ENCODE data around the gene TEP1.

The TEP1 gene

DNA sequence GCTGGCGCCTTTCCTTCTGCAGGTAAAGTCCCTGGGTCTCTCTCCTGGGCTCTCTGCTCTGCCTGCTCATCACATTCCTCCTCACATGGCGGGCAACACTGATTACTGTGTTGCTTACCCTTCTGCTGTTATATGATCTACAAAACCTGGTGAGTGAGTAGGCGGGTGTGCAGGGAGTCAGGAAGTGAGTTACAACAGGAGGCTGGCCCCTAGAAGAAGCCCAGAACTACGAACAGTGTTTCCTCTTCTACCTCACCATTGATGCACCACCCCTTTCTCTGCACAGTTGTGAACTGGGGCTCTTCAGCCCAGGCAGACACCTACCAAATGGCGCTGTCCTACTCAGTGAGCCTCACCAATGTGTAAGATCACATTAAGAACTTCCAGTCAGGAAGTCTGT, 27.6 kb upstream of the TEP1 start:
- Histone ChIP-seq H3K27me3 (replicated peaks; ENCODE audit: control insufficient read depth, insufficient read depth, low read length) (no peaks in the 10 kb centered on the region), H3K4me3 (replicated peaks; ENCODE audit: low read depth, low read length) (no peak overlapping the region), H3K36me3 (ENCODE audit: control insufficient read depth, insufficient read depth, low read length) (no peaks in the 10 kb centered on the region; the same call in 1 of the 2 replicates)
- TF ChIP-seq, protein P1, sequence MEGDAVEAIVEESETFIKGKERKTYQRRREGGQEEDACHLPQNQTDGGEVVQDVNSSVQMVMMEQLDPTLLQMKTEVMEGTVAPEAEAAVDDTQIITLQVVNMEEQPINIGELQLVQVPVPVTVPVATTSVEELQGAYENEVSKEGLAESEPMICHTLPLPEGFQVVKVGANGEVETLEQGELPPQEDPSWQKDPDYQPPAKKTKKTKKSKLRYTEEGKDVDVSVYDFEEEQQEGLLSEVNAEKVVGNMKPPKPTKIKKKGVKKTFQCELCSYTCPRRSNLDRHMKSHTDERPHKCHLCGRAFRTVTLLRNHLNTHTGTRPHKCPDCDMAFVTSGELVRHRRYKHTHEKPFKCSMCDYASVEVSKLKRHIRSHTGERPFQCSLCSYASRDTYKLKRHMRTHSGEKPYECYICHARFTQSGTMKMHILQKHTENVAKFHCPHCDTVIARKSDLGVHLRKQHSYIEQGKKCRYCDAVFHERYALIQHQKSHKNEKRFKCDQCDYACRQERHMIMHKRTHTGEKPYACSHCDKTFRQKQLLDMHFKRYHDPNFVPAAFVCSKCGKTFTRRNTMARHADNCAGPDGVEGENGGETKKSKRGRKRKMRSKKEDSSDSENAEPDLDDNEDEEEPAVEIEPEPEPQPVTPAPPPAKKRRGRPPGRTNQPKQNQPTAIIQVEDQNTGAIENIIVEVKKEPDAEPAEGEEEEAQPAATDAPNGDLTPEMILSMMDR (IDR thresholded peaks at IDR 0.05; ENCODE audit: insufficient read depth, low read length, poor library complexity, severe bottlenecking) = no peak
- no peak for DNase-seq (ENCODE audit: extremely low read depth, insufficient read length)

DNA sequence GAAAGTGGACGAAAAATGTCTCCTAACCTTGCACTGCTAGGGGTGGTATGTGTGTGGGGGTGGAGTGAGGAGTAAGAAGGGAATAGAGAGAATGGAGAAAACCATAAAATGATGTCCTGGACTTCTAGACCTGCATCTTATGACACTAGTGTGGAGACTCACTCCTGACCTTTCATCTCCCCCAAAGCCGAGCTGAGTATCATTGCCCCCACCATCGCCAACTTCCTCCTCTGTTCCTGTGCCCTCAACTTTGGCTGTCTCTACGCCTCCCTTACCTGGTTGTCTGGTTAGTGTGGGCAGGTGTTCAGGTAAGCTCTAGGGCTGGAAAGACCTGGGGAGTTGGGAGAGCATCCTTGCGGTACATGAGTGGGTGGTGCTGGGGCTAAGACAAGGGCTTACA, 27.2 kb upstream of the TEP1 start:
- Histone ChIP-seq H3K36me3 (ENCODE audit: control insufficient read depth, insufficient read depth, low read length) (no peaks in the 10 kb centered on the region), H3K27me3 (replicated peaks; ENCODE audit: control insufficient read depth, insufficient read depth, low read length) (no peaks in the 10 kb centered on the region), H3K4me3 (replicated peaks; ENCODE audit: low read depth, low read length) (no peak overlapping the region)
- DNase-seq (ENCODE audit: extremely low read depth, insufficient read length) = no peak
- TF ChIP-seq, protein P1 (IDR thresholded peaks at IDR 0.05; ENCODE audit: insufficient read depth, low read length, poor library complexity, severe bottlenecking) = no peak

- H3K27me3 ChIP-seq (replicated peaks; ENCODE audit: control insufficient read depth, insufficient read depth, low read length) = no peaks in the 10 kb centered on the region
- TF ChIP-seq, protein P1 (IDR thresholded peaks at IDR 0.05; ENCODE audit: insufficient read depth, low read length, poor library complexity, severe bottlenecking) = no peak
- no peak overlapping the region for H3K4me3 ChIP-seq (replicated peaks; ENCODE audit: low read depth, low read length)
- H3K36me3 ChIP-seq (ENCODE audit: control insufficient read depth, insufficient read depth, low read length) = no peaks in the 10 kb centered on the region
- no peak for DNase-seq (ENCODE audit: extremely low read depth, insufficient read length)
Observed at GRCh38 chr14:20438664-20439063, 25.4 kb upstream of the TEP1 start.

DNA sequence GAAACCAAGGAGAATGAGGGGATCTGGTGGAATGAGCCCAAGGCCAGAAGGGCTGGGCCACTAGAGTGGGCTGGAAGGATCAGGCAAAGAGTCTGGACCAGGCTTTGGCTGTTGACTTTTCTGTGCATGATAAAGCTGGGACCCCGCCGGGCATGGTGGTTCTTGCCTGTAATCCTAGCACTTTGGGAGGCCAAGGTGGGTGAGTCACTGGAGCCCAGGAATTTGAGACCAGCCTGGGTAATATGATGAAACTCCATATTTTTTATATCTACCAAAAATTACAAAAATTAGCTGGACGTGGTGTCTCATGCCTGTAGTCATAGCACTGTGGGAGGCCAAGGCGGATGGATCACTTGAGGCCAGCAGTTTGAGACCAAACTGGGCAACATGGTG, 23.1 kb upstream of the TEP1 start:
- DNase-seq (ENCODE audit: extremely low read depth, insufficient read length) = no peak
- TF ChIP-seq, protein P1 (IDR thresholded peaks at IDR 0.05; ENCODE audit: insufficient read depth, low read length, poor library complexity, severe bottlenecking) = no peak
- Histone ChIP-seq H3K36me3 (ENCODE audit: control insufficient read depth, insufficient read depth, low read length) (no peaks in the 10 kb centered on the region), H3K27me3 (replicated peaks; ENCODE audit: control insufficient read depth, insufficient read depth, low read length) (no peaks in the 10 kb centered on the region), H3K4me3 (replicated peaks; ENCODE audit: low read depth, low read length) (no peak overlapping the region)

DNA sequence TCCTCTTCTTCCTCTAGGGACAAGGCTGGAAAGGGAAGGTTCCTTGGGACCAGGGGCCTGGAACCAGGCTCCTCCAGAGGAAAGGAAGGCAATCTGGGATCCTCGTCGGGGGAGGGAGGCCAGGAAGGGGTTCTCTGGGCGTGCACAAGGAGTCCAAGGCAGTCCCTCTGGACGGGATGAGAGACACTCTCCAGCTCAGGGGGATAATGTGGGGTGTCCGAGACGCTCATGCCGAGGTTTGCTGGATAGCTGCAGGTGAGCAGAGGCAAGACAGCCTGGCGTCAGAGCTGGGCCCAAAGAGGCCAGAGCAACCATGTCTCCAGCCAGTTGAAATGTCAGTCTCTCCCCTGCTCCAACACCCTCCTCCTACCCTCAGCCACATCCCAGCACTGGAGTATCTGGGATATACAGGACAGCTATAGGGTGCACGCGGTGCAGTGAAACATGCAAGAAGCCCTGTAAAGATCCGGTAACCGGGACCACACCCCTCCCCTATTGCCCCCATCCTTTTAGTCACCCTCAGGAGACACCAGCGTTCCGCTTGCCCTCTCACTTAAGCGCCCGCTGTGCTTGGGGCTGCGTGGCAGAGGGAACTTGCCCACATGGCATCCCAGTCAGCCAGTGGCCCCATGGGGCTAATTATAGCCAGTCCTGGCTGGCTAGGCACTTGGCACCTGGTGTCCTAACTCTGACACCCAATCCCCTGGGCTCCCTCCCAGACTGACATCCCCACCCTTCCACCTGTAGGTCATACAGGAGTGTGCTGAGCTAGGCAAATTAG, 22.5 kb upstream of the TEP1 start, which contains the start of gene KLHL33:
Gene KLHL33, minus strand, starts transcription at position 585 of the 781 bp plus-strand sequence. Its CDS starts 355 bp downstream, at position 230.
- Histone ChIP-seq H3K36me3 (ENCODE audit: control insufficient read depth, insufficient read depth, low read length) (no peaks in the 10 kb centered on the region), H3K27me3 (replicated peaks; ENCODE audit: control insufficient read depth, insufficient read depth, low read length) (no peaks in the 10 kb centered on the region), H3K4me3 (replicated peaks; ENCODE audit: low read depth, low read length) (no peak within 1 kb of the TSS)
- TF ChIP-seq, protein P1 (IDR thresholded peaks at IDR 0.05; ENCODE audit: insufficient read depth, low read length, poor library complexity, severe bottlenecking) = no peak
- no peak for DNase-seq (ENCODE audit: extremely low read depth, insufficient read length)
